Measurements from ENCODE around the gene OR13H1. TPM values are rescaled to one million over a fixed set of nuclear protein-coding genes. Genes with fewer than 3 reads are reported as not detected.
"Not testable (repeated sequence)": the region's sequence is repeated elsewhere in the genome, so short reads cannot be mapped to it uniquely, and the experiment has no call there.

OR13H1 gene
- total RNA-seq, 4 donors from 2014 or later, result not detected

DNA sequence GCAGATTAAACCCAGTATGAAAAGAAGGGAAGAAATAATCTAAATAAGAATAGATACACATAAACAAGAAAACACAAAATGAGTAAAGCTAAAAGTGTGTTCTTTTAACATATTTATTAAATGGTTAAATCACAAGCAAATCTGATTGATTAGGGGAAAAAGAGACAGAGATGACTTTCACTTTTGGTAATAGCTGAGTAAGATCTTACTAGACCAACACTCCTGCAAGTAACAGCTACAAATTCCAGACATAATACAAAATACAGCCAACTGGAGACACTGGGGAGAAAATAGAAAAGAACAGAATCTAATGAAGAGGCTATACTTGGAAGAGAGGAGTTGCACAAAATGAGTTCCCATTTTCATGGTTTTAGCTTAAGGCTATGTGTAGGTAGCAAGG is 33.5 kb downstream of the OR13H1 start:
- Histone ChIP-seq H3K4me1 (no peaks in the 10 kb centered on the region), H3K4me3 (no peak overlapping the region), H3K9me3 (no peaks in the 10 kb centered on the region), H3K27ac (no peak overlapping the region), H3K36me3 (no peaks in the 10 kb centered on the region), H3K27me3 (no peaks in the 10 kb centered on the region)
- DNase-seq, result no peak
- TF ChIP-seq, protein P1, sequence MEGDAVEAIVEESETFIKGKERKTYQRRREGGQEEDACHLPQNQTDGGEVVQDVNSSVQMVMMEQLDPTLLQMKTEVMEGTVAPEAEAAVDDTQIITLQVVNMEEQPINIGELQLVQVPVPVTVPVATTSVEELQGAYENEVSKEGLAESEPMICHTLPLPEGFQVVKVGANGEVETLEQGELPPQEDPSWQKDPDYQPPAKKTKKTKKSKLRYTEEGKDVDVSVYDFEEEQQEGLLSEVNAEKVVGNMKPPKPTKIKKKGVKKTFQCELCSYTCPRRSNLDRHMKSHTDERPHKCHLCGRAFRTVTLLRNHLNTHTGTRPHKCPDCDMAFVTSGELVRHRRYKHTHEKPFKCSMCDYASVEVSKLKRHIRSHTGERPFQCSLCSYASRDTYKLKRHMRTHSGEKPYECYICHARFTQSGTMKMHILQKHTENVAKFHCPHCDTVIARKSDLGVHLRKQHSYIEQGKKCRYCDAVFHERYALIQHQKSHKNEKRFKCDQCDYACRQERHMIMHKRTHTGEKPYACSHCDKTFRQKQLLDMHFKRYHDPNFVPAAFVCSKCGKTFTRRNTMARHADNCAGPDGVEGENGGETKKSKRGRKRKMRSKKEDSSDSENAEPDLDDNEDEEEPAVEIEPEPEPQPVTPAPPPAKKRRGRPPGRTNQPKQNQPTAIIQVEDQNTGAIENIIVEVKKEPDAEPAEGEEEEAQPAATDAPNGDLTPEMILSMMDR (IDR thresholded peaks at IDR 0.05), result no peak
- TF ChIP-seq POLR2A (IDR thresholded peaks at IDR 0.05), result no peak

DNA sequence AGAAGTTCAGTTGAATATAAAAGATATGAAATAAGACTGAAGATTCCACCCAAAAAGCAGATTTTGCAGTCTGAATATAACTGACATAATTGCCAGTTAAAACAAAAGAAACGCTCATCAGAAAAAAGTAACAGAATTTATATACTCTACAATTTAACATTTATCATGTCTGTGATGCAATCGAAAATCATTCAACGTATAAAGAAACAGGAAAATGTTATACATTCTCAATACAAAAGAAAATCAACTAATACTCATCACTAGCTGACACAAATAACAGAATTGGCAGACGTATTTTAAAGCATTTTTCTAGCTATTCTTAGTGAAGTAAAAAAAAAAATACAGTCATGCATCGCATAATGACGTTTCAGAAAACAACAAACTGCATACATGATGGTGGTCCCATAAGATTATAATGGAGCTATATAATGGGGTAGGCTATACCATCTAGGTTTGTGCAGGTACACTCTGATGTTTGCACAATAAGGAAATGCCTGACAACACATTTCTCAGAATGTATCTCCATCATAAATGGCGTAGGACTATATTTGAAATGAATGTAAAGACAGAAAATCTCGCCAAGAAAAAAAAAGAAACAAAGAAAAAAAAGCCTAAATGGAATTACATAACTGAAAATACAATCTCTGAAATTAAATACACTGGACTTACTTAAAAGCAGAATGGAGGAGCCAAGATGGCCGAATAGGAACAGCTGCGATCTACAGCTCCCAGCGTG is 34.3 kb downstream of the OR13H1 start:
- Histone ChIP-seq H3K36me3 (no peaks in the 10 kb centered on the region), H3K4me3 (no peak overlapping the region), H3K27ac (no peak overlapping the region), H3K9me3 (no peaks in the 10 kb centered on the region), H3K27me3 (no peaks in the 10 kb centered on the region), H3K4me1 (no peaks in the 10 kb centered on the region)
- no peak for DNase-seq
- TF ChIP-seq POLR2A (IDR thresholded peaks at IDR 0.05), result no peak

GRCh38 chrX:131578735-131579367 is 35.0 kb downstream of the OR13H1 start:
- not testable (repeated sequence) for H3K9me3 ChIP-seq, H3K36me3 ChIP-seq, H3K27ac ChIP-seq, H3K27me3 ChIP-seq, DNase-seq, H3K4me1 ChIP-seq, H3K4me3 ChIP-seq

GRCh38 chrX:131588995-131589394 is 45.1 kb downstream of the OR13H1 start:
- Histone ChIP-seq H3K4me3 (no peak overlapping the region), H3K27ac (no peak overlapping the region), H3K4me1 (no peaks in the 10 kb centered on the region), H3K27me3 (no peaks in the 10 kb centered on the region), H3K9me3 (no peaks in the 10 kb centered on the region), H3K36me3 (no peaks in the 10 kb centered on the region)
- no peak for TF ChIP-seq POLR2A (IDR thresholded peaks at IDR 0.05)
- TF ChIP-seq, protein P1 (IDR thresholded peaks at IDR 0.05), result no peak
- DNase-seq, result no peak

All from Peyer's patch (tissue), 4 donors.